Right atrium auricular region (tissue), 2 donors: ENCODE measurements around the gene SYCE1L. TPM values are rescaled to one million over a fixed set of nuclear protein-coding genes. Genes with fewer than 3 reads are reported as not detected.
"Not testable (repeated sequence)": the region's sequence is repeated elsewhere in the genome, so short reads cannot be mapped to it uniquely, and the experiment has no call there.

Experiments used
- DNase-seq: peaks from one replicate; pipeline ENCODE4 v3.0.0-alpha.2; 2019; ENCODE audit warnings: low spot score
- H3K27ac ChIP-seq, 2 donors: fragments of 200-600 bp; sonication (generic); 1 replicate in 1 of 2; 2 replicates in 1 of 2; pipeline ENCODE4 v1.5.1; 2016 to 2019
- H3K27me3 ChIP-seq, 2 donors: fragments of 200-600 bp; sonication (generic); one replicate each; pipeline versions ENCODE4 v1.5.1 to v1.6.0; 2017 to 2019
- H3K36me3 ChIP-seq: fragments of 200-600 bp; sonication (generic); one replicate; pipeline ENCODE4 v1.5.1; 2016
- H3K4me1 ChIP-seq, 2 donors: fragments of 200-600 bp; sonication (generic); one replicate each; pipeline versions ENCODE4 v1.5.1 to v1.6.0; 2017 to 2019
- H3K4me3 ChIP-seq, 2 donors: fragments of 200-600 bp; sonication (generic); 1 replicate in 1 of 2; 2 replicates in 1 of 2; pipeline ENCODE4 v1.5.1; 2017 to 2019; ENCODE audit warnings: mild to moderate bottlenecking in 1 of 2, moderate library complexity in 1 of 2
- H3K9me3 ChIP-seq, 2 donors: fragments of 200-600 bp; sonication (generic); one replicate each; pipeline ENCODE4 v1.5.1; 2019
- total RNA-seq, 2 donors: library from RNA; depleted of rRNA; stranded (reverse); fragments of >200 nt; gene quantifications; one replicate each; pipeline ENCODE4 v1.1.0, GENCODE V29; 2016
- TF ChIP-seq, protein P1 (sequence below), 2 donors: fragments of 200-600 bp; sonication (generic); IDR thresholded peaks; one replicate each; pipeline ENCODE4 v1.5.1; 2019; ENCODE audit warnings: antibody characterized with exemption in 2 of 2

SYCE1L gene
- total RNA-seq, 2 donors from 2014 or later: 1.8 TPM; not detected in 1

DNA sequence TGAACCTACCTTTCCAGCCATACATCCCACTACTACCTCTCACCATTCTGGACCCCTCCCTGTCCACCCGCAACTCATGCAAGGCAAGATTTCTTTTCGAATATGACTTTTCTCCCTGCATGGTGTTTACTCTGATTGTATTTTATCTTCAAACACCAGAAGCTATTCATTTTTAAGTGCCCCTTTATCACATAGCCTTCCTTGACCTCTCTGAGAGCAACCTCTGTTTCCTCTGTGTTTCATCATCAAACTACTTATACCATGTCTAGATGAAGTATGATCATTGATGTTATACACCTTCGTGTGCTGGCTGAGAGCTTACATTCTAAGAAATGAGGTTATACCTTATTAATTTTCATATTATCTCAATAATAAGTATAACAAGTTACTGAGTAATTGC lies 31.8 kb downstream of the SYCE1L start:
- H3K4me1 ChIP-seq: no peaks in the 10 kb centered on the region
- no peaks in the 10 kb centered on the region for H3K27me3 ChIP-seq
- no peaks in the 10 kb centered on the region for H3K9me3 ChIP-seq
- H3K27ac ChIP-seq: no peak overlapping the region
- no peaks in the 10 kb centered on the region for H3K36me3 ChIP-seq
- no peak overlapping the region for H3K4me3 ChIP-seq
- TF ChIP-seq, protein P1, sequence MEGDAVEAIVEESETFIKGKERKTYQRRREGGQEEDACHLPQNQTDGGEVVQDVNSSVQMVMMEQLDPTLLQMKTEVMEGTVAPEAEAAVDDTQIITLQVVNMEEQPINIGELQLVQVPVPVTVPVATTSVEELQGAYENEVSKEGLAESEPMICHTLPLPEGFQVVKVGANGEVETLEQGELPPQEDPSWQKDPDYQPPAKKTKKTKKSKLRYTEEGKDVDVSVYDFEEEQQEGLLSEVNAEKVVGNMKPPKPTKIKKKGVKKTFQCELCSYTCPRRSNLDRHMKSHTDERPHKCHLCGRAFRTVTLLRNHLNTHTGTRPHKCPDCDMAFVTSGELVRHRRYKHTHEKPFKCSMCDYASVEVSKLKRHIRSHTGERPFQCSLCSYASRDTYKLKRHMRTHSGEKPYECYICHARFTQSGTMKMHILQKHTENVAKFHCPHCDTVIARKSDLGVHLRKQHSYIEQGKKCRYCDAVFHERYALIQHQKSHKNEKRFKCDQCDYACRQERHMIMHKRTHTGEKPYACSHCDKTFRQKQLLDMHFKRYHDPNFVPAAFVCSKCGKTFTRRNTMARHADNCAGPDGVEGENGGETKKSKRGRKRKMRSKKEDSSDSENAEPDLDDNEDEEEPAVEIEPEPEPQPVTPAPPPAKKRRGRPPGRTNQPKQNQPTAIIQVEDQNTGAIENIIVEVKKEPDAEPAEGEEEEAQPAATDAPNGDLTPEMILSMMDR (IDR thresholded peaks at IDR 0.05): no peak
- no peak for DNase-seq

DNA sequence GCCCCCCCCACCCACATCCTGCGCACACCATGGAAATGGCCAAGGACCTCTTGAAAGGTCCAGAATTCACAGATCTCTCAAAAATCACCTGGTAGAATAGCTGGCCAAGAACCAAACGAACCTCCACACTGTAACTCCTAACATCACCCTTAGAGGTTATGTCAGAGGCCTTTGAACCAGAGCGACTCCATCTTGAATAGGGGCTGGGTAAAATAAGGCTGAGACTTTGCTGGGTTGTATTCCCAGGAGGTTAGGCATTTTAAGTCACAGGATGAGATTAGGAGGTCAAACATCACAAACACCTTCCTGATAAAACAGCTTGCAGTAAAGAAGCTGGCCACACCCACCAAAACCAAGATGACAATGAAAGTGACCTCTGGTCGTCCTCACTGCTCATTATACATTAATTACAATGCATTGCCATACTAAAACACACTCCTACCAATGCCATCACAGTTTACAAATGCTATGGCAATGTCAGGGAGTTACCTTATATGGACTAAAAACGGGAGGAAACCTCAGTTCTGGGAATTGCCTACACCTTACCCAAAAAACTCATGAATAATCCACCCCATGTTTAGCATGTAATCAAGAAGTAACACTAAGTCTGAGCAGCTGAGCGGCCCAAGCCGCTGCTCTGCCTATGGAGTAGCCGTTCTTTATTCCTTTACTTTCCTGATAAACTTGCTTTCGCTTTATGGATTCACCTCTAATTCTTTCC lies 34.8 kb downstream of the SYCE1L start:
- Histone ChIP-seq H3K4me1 (peaks cover 0 to 4% of the 10 kb centered on the region in 2 donors), H3K9me3 (no peaks in the 10 kb centered on the region), H3K27ac (no peak overlapping the region), H3K36me3 (no peaks in the 10 kb centered on the region), H3K27me3 (no peaks in the 10 kb centered on the region), H3K4me3 (no peak overlapping the region)
- TF ChIP-seq, protein P1 (IDR thresholded peaks at IDR 0.05): no peak
- DNase-seq: no peak

DNA sequence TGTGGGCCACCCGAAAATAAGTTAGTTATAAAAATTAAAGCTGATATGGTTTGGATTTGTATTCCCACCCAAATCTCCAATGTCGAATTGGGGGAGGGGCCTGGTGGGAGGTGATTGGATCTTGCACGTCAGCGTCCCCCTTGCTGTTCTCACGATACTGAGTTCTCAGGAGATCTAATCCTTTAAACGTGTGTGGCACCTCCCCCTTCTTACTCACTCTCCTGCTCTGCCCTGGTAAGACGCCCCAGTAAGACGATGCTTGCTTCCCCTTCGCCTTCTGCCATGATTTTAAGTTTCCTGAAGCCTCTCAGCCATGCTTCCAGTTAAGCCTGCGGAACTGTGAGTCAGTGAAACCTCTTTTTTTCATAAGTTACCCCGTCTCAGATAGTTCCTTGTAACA lies 35.4 kb downstream of the SYCE1L start:
- Histone ChIP-seq H3K4me3 (no peak overlapping the region), H3K36me3 (no peaks in the 10 kb centered on the region), H3K4me1 (peaks cover 0 to 4% of the 10 kb centered on the region in 2 donors), H3K27me3 (no peaks in the 10 kb centered on the region), H3K27ac (no peak overlapping the region), H3K9me3 (no peaks in the 10 kb centered on the region)
- TF ChIP-seq, protein P1 (IDR thresholded peaks at IDR 0.05): no peak
- DNase-seq: no peak

DNA sequence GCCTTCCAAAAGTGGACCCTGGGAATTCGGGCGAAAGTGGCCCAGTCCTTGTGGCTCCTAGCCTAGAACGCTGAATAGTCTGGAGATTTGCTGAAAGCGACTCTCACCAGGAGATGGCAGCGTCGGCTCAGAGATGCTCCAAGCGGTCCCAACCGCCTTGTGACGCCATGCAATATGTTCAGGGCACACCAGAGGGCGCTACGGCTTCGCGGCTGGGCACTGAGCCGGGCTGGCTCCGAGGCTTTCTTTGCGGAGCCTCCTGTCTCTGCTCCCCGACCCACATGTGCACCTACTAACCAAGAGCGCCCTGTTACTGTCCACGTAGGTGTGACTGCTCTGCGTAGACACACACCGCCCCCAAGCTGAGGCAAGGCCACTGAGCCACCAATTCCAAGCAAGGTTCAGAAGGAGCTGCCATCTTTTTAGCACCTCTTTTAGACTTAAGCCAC lies 36.9 kb downstream of the SYCE1L start:
- Histone ChIP-seq H3K4me3 (peak overlapping the region in 1 of 2 donors; percentile 21), H3K27me3 (no peaks in the 10 kb centered on the region), H3K4me1 (peaks cover 0 to 4% of the 10 kb centered on the region in 2 donors), H3K36me3 (no peaks in the 10 kb centered on the region), H3K9me3 (no peaks in the 10 kb centered on the region), H3K27ac (no peak overlapping the region)
- peak; percentile 83 for DNase-seq
- TF ChIP-seq, protein P1 (IDR thresholded peaks at IDR 0.05): peak; percentile 97 to 99

DNA sequence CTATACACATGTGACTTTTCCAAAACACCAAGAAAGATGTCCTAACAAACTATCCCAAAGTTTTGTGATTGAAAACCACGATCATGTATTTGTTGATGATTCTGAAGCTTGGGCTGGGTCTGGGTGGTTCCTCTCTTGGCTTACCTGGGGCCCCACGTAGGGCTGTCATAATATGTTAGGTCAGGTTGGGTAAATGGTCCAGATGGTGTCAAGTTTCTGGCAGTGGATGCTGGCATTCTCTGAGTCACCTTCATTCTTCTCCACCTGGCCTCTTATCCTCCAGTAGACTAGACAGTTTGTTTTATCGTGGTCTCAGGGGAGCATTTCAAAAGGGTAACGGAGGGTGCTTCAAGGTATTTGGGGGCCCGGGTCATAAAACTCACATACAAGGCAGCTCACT lies 39.4 kb downstream of the SYCE1L start:
- Histone ChIP-seq H3K4me1 (peaks cover 0 to 4% of the 10 kb centered on the region in 2 donors), H3K27me3 (no peaks in the 10 kb centered on the region), H3K9me3 (no peaks in the 10 kb centered on the region), H3K36me3 (no peaks in the 10 kb centered on the region), H3K4me3 (no peak overlapping the region), H3K27ac (no peak overlapping the region)
- no peak for DNase-seq
- TF ChIP-seq, protein P1 (IDR thresholded peaks at IDR 0.05): no peak

DNA sequence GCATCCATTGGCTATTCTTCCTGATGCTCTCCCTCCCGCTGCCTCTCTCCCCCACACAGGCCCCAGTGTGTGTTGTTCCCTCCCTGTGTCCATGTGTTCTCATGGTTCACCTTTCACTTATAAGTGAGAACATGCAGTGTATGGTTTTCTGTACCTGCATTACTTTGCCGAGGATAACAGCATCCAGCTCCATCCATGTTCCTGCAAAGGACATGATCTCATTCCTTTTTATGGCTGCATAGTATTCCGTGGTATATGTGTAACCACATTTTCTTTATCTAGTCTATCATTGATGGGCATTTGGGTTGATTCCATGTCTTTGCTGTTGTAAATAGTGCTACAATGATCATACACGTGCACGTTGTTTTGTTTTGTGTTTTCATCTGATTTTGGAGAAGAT lies 43.3 kb downstream of the SYCE1L start:
- not testable (repeated sequence) for H3K27ac ChIP-seq, H3K9me3 ChIP-seq, H3K27me3 ChIP-seq, DNase-seq, H3K4me1 ChIP-seq, H3K36me3 ChIP-seq, H3K4me3 ChIP-seq
